ENCODE measurements around the gene HMGCL. TPM values are rescaled to one million over a fixed set of nuclear protein-coding genes. Genes with fewer than 3 reads are reported as not detected.
A peak's percentile ranks its signal among the peaks of the same experiment; 100 is the strongest.

HMGCL gene
- 36.5 and 39.8 TPM in 2 replicates for total RNA-seq

- TF ChIP-seq CTCF (IDR thresholded peaks at IDR 0.05; ENCODE audit: extremely low read depth, low read depth, low read length) = no peak
- DNase-seq (ENCODE audit: insufficient read length, low spot score, missing footprints) = peak; percentile 98
- H3K79me2 ChIP-seq (ENCODE audit: insufficient read depth, low read length) = peaks cover 23% of the 10 kb centered on the region
- H3K27ac ChIP-seq (ENCODE audit: low read depth, low read length) = peak within 1 kb of the TSS; percentile 98
- peak within 1 kb of the TSS; percentile 99 for H3K4me3 ChIP-seq (ENCODE audit: insufficient read depth, low read length)
- no peaks in the 10 kb centered on the region for H4K20me1 ChIP-seq (ENCODE audit: insufficient read depth, low read length)
- peak within 1 kb of the TSS; percentile 95 for H3K4me2 ChIP-seq (ENCODE audit: insufficient read depth, low read length)
- peaks cover 4% of the 10 kb centered on the region for H3K4me1 ChIP-seq (ENCODE audit: insufficient read depth, low read length)
- no peaks in the 10 kb centered on the region for H3K27me3 ChIP-seq (ENCODE audit: insufficient read depth, low read length)
- H2AFZ ChIP-seq (ENCODE audit: low read length) = peak within 1 kb of the TSS; percentile 99
- H3K9me3 ChIP-seq (ENCODE audit: low read depth, low read length) = no peaks in the 10 kb centered on the region
- no peaks in the 10 kb centered on the region for H3K36me3 ChIP-seq (ENCODE audit: insufficient read depth, low read length)
Observed at GRCh38 chr1:23825076-23825761, at the start of gene HMGCL. TSS of gene HMGCL (minus strand) at chr1:23825429. CDS start at chr1:23825415, 14 bp downstream.

DNA sequence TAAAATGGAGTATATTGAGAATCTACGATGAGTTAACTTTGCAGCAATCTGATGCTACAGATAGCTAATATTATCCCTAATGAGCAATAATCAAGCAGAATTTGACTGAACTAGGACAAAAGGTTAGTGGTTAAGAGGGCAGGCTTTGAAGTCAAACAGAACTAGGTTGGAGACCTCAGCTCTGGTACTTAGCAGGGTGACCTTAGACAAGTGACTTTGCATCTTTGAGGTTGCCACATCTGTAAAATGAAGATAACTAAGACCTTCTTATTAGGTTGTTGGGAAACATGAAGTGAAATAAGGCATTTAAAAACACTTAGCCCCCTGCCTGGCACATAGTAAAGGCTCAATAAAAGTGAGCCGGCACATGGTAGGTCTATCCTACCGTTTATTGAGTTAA, 47.2 kb upstream of the HMGCL start:
- no peak for TF ChIP-seq CTCF (IDR thresholded peaks at IDR 0.05; ENCODE audit: extremely low read depth, low read depth, low read length)
- H3K4me2 ChIP-seq (ENCODE audit: insufficient read depth, low read length) = no peak overlapping the region
- no peak overlapping the region for H3K27ac ChIP-seq (ENCODE audit: low read depth, low read length)
- DNase-seq (ENCODE audit: insufficient read length, low spot score, missing footprints) = no peak
- H4K20me1 ChIP-seq (ENCODE audit: insufficient read depth, low read length) = no peaks in the 10 kb centered on the region
- peaks cover 1% of the 10 kb centered on the region for H3K79me2 ChIP-seq (ENCODE audit: insufficient read depth, low read length)
- no peak overlapping the region for H3K4me3 ChIP-seq (ENCODE audit: insufficient read depth, low read length)
- no peak overlapping the region for H2AFZ ChIP-seq (ENCODE audit: low read length)
- H3K27me3 ChIP-seq (ENCODE audit: insufficient read depth, low read length) = peaks cover 9% of the 10 kb centered on the region
- H3K4me1 ChIP-seq (ENCODE audit: insufficient read depth, low read length) = peaks cover 9% of the 10 kb centered on the region
- H3K9me3 ChIP-seq (ENCODE audit: low read depth, low read length) = no peaks in the 10 kb centered on the region
- no peaks in the 10 kb centered on the region for H3K36me3 ChIP-seq (ENCODE audit: insufficient read depth, low read length)

- no peaks in the 10 kb centered on the region for H3K9me3 ChIP-seq (ENCODE audit: low read depth, low read length)
- H3K4me3 ChIP-seq (ENCODE audit: insufficient read depth, low read length) = peak overlapping the region; percentile 88
- TF ChIP-seq CTCF (IDR thresholded peaks at IDR 0.05; ENCODE audit: extremely low read depth, low read depth, low read length) = no peak
- DNase-seq (ENCODE audit: insufficient read length, low spot score, missing footprints) = no peak
- H3K27ac ChIP-seq (ENCODE audit: low read depth, low read length) = no peak overlapping the region
- H3K4me2 ChIP-seq (ENCODE audit: insufficient read depth, low read length) = peak overlapping the region; percentile 99
- peak overlapping the region; percentile 92 for H2AFZ ChIP-seq (ENCODE audit: low read length)
- peaks cover 7% of the 10 kb centered on the region for H3K79me2 ChIP-seq (ENCODE audit: insufficient read depth, low read length)
- H4K20me1 ChIP-seq (ENCODE audit: insufficient read depth, low read length) = no peaks in the 10 kb centered on the region
- peaks cover 4% of the 10 kb centered on the region for H3K27me3 ChIP-seq (ENCODE audit: insufficient read depth, low read length)
- peaks cover 13% of the 10 kb centered on the region for H3K4me1 ChIP-seq (ENCODE audit: insufficient read depth, low read length)
- peaks cover 3% of the 10 kb centered on the region for H3K36me3 ChIP-seq (ENCODE audit: insufficient read depth, low read length)
Observed at GRCh38 chr1:23869051-23869450, 43.8 kb upstream of the HMGCL start.

- Histone ChIP-seq H3K27ac (ENCODE audit: low read depth, low read length) (no peak overlapping the region), H4K20me1 (ENCODE audit: insufficient read depth, low read length) (no peaks in the 10 kb centered on the region), H3K4me1 (ENCODE audit: insufficient read depth, low read length) (peaks cover 13% of the 10 kb centered on the region)
Observed at GRCh38 chr1:23868557-23869016, 43.4 kb upstream of the HMGCL start.

More at GRCh38 chr1:23868557-23869016, 43.4 kb upstream of the HMGCL start:
- DNase-seq (ENCODE audit: insufficient read length, low spot score, missing footprints) = no peak
- no peak for TF ChIP-seq CTCF (IDR thresholded peaks at IDR 0.05; ENCODE audit: extremely low read depth, low read depth, low read length)
- H3K4me3 ChIP-seq (ENCODE audit: insufficient read depth, low read length) = peak overlapping the region; percentile 88
- peak overlapping the region; percentile 92 for H2AFZ ChIP-seq (ENCODE audit: low read length)
- H3K36me3 ChIP-seq (ENCODE audit: insufficient read depth, low read length) = peaks cover 3% of the 10 kb centered on the region
- H3K79me2 ChIP-seq (ENCODE audit: insufficient read depth, low read length) = peaks cover 7% of the 10 kb centered on the region
- H3K9me3 ChIP-seq (ENCODE audit: low read depth, low read length) = no peaks in the 10 kb centered on the region
- H3K4me2 ChIP-seq (ENCODE audit: insufficient read depth, low read length) = peak overlapping the region; percentile 99
- H3K27me3 ChIP-seq (ENCODE audit: insufficient read depth, low read length) = peaks cover 4% of the 10 kb centered on the region

Data from osteoblast (primary cell).